HG02870 (cell line): Measurements from ENCODE around the gene SLC32A1.

Experiments used
- ATAC-seq: cut with Tn5 transposase; IDR thresholded peaks from one replicate; pipeline ENCODE4 v1.9.1; 2021; ENCODE audit warnings: mild to moderate bottlenecking, moderate library complexity; ENCODE audit not compliant: unreplicated experiment

Gene SLC32A1

GRCh38 chr20:38751360-38751976, 27.2 kb downstream of the SLC32A1 start:
- ATAC-seq: no peak

DNA sequence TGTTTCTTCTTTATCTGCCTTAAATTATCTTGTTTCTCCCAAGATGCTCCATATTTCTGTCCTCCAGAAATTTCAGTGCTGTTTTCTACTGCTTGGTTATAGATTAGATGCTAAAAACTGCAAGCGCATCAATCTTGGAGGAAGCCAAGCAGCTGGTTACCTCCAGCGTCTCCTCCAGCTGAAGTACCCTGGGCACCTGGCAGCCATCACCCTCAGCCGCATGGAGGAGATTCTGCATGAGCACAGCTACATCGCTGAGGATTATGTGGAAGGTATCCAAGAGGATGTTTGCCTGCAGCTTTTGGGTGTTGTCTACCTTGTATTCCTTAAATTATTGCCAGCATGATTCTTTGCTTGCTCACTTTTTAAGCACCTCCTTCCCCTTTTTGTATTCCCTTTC, 27.7 kb downstream of the SLC32A1 start:
- ATAC-seq: no peak

GRCh38 chr20:38754924-38755323, 30.6 kb downstream of the SLC32A1 start:
- no peak for ATAC-seq

GRCh38 chr20:38755324-38755910, 31.1 kb downstream of the SLC32A1 start:
- ATAC-seq: no peak

DNA sequence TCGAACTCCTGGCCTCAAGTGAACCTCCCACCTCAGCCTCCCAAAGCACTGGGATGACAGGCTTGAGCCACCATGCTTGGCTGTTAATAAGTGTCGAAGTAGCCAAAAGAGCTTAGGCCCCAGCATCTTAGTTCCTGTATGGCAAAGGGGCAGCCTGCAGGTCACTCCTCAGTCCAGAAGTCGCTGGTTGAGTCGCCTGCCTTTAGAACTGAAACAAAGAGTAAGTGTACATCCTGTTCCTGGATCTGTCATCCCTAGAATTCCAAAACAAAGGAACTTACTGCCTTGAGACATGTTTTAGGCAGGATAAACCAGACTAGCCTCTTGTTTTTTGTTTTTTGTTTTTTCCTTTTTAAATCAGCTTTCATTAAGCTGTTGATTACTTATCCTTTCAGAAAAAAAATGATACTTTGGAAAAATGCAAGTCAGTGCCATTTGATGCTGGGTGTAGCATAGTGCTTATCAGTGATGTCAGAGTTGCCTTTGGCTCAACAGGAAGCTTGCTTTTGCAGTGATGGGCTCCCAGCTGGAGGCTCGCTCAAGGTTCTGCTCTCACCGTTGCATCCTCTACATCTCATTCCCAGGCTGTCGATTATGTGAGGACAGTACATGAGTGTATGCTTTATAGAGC, 33.0 kb downstream of the SLC32A1 start:
- ATAC-seq: no peak

DNA sequence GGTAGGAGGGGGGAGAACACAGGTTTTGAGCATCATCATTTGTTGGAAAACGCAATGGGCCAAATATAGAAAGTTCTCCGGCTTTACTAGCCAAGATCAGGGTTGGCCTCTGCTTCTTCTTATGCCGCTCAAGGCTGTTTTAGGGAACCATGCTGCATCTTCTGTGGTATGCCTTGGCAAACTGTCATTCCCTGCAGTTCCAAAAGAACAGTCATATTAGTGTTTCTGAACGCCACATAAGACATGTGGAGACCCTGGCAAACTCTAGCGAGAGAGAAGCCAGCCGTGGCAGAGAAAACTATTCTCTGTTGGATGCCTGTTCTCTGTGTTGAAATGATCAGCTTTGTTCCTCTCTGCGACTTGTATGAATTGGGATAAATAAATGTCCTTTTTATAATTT, 34.8 kb downstream of the SLC32A1 start:
- ATAC-seq: no peak

- ATAC-seq: no peak
These were observed 36.7 kb downstream of the SLC32A1 start for GRCh38 chr20:38760978-38761377.

DNA sequence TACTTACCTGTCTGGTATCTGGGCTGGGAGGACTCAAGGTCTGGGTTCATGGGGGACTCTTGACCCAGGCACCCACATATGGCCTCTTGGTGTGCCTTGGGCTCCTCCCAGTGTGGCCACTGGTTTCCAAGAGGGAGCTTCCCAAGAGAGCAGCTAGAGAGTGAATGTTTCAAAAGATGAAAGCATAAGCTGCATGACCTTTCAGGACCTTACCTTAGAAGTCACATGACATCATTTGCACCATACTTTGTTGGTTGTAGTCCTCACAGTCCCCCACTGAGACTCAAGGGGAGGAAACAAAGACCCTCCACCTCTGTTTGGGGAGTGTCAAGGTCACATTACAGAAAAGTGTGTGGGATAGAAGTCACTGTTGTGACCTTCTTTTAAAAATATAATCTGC, 37.9 kb downstream of the SLC32A1 start:
- ATAC-seq: no peak

DNA sequence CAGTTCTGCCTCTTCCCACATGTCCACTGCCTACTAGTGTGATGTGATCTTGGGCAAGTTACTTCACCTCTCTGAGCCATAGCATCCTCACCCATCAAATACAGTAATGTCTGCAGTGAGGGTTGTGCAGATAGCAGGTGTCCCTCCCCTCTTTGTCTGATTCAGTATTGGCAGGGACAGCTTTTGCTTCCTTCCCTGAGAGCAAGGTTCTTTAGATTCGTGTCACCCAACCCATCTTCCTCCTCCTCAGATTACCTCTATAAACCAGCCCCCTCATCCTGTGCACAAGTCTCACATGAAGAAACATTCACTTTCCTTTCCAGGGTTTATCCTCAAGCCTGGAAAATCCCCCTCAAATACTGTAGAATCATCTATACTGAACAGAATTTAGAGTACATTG, 39.3 kb downstream of the SLC32A1 start:
- no peak for ATAC-seq

DNA sequence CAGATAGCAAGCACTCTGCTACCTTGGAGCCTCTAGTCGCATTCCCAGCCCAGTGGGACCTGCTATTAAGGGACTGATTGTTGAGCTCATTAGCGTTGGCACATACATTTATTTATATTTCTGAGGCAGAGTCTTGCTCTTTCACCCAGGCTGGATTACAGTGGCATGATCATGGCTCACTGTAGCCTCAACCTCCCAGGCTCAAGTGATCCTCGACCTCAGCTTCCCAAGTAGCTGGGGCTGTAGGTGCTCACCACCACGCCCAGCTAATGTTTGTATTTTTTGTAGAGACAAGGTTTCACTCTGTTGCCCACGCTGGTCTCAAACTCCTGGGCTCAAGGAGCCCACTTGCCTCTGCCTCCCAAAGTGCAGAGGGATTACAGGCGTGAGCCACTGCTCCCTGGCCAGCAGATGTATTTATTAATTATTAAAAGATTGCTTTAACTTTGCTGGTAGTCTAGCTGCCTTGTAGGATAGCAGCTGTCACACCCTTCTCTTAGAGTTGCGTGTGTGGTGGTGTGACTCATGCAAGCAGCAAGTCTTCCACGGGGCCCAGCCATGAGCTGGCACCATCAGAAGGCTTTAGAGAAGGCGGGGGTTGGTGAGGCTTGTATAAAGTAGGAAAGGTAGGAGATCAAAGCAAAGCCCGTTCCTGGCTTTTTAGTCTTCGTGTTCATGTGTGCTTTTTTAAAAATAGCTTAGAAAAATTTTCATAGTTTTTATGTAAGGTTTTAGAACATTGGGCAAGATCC, 40.5 kb downstream of the SLC32A1 start:
- no peak for ATAC-seq

- no peak for ATAC-seq
These were observed 41.8 kb downstream of the SLC32A1 start for GRCh38 chr20:38766071-38766470.

- ATAC-seq: no peak
These were observed 45.4 kb downstream of the SLC32A1 start for GRCh38 chr20:38769376-38770295.

DNA sequence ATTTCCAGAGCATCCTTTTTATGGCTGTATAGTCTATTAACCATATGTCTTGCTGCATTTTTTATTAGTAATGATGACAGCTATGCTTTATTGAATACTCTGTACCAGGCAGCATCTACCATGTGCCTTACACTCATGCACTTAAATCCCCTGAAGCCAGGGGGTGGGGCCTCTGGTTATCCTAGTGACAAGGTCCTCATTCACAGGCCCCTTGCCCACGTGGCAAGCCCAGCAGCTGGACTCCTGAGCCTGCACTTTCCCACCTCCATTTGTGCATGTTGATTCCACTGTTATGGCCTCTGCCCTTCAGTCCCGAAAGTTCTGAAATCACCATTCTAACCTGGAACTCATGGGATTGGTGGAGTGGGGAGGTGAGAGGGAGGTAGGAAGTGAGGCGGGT, 46.3 kb downstream of the SLC32A1 start:
- ATAC-seq: no peak

DNA sequence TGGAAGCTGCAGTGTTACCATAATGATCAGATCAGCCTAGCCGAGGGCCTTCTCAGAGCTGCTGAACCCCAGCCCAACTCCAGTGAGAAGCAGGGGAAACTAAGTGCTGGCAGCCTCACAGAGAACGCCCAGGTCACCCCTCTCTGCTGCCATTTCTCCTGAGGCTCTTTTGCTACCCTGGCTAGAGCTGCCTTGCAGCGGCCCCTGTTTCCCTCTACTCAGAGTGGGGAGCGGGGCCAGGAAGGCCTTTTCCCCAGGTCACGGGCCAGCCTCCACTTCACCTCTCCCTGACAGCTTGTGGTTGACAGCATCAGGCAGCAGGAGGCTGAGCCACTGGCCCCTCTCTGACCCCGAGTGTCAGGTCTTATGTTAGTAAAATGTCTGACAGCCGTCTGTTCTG, 46.7 kb downstream of the SLC32A1 start:
- no peak for ATAC-seq

DNA sequence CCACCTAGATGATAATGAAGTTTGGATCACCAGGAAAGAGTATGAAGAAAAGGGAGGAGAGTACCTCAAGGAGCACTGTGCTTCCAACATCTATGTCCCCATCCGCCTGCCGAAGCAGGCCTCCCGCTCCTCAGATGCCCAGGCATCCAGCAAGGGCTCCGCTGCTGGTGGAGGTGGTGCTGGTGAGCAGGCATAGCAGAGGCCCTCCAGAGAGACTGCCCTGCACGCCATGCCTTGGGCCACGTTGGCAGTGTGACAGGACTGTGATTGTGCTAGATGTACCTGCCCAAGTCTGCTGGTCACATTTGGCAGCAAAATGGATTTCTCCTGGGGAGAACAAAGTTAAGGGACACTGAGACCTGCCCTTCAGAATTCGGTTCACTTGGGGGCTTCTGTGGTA, 47.3 kb downstream of the SLC32A1 start:
- no peak for ATAC-seq

DNA sequence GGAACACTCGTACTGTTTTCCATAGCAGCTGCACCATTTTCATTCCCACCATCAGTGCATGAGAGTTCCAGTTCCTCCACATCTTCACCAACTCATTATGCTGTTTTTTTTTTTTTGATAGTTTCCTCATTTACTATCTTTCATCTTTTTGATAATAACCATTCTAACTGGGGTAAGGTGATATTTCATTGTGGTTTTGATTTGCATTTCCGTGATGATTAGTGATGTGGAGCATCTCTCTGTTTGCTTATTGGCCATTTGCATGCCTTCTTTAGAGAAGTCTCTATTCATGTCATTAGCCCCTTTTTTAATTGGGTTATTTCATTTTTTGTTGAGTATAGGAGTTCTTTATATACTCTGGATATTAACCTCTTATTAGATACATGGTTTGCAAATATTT, 49.9 kb downstream of the SLC32A1 start:
- ATAC-seq: no peak

DNA sequence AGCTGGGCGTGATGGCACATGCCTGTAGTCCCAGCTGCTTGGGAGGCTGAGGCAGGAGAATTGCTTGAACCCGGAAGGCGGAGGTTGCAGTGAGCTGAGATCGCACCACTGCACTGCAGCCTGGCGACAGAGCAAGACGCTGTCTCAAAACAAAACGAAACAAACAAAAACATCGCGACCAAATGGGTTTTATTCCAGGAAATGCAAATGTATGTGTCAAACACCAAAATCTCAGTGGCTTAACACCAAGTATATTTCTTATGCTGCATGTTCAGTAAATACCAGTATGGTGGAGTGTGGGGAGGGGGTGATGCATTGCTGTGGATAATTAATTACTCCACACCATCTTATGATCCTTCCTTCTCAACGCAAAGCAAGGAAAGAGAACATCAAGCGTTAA, 52.1 kb downstream of the SLC32A1 start:
- no peak for ATAC-seq
